Loucy (cell line): Measurements from ENCODE around the gene MAD2L1BP.

ENCODE experiments used
- H2AFZ ChIP-seq: fragments of 200-600 bp; sonication (generic); 2 replicates; pipeline ENCODE4 v1.6.0; 2016; ENCODE audit warnings: antibody characterized with exemption, mild to moderate bottlenecking, low read length, moderate library complexity
- H3F3A ChIP-seq: fragments of 200-600 bp; 2 replicates; pipeline ENCODE4 v1.6.0; 2016; ENCODE audit warnings: antibody characterized with exemption, low read depth, mild to moderate bottlenecking
- H3K27me3 ChIP-seq: fragments of 200-600 bp; sonication (generic); 2 replicates; pipeline ENCODE4 v1.6.1; 2014; ENCODE audit warnings: low read length, mild to moderate bottlenecking; ENCODE audit not compliant: insufficient read depth, poor library complexity, severe bottlenecking
- H3K36me3 ChIP-seq: fragments of 200-600 bp; sonication (generic); 2 replicates; pipeline ENCODE4 v1.6.1; 2016; ENCODE audit warnings: low read length; ENCODE audit not compliant: insufficient read depth
- H3K4me1 ChIP-seq: fragments of 200-600 bp; sonication (generic); 2 replicates; pipeline ENCODE4 v1.5.1; 2014; ENCODE audit warnings: low read length, mild to moderate bottlenecking; ENCODE audit not compliant: insufficient read depth, poor library complexity, severe bottlenecking
- H3K4me2 ChIP-seq: fragments of 200-600 bp; sonication (generic); 2 replicates; pipeline ENCODE4 v1.6.0; 2014; ENCODE audit warnings: antibody characterized with exemption, low read length, low read depth, mild to moderate bottlenecking; ENCODE audit not compliant: poor library complexity, severe bottlenecking
- H3K4me3 ChIP-seq: fragments of 200-600 bp; sonication (generic); 2 replicates; pipeline ENCODE4 v1.5.1; 2014; ENCODE audit warnings: low read length, mild to moderate bottlenecking, mixed read lengths; ENCODE audit not compliant: poor library complexity, severe bottlenecking
- H3K79me2 ChIP-seq: fragments of 200-600 bp; sonication (generic); 2 replicates; pipeline ENCODE4 v1.6.1; 2014; ENCODE audit warnings: low read length; ENCODE audit not compliant: insufficient read depth
- H3K9ac ChIP-seq: fragments of 200-600 bp; sonication (generic); 2 replicates; pipeline ENCODE4 v1.6.0; 2014; ENCODE audit warnings: mild to moderate bottlenecking, low read depth, low read length, moderate library complexity; ENCODE audit not compliant: poor library complexity, severe bottlenecking
- H3K9me2 ChIP-seq: fragments of 200-600 bp; sonication (generic); replicated peaks from 2 replicates; pipeline ENCODE4 v1.6.1; 2016; ENCODE audit warnings: low read depth, low read length, mixed read lengths
- H3K9me3 ChIP-seq: fragments of 200-600 bp; sonication (generic); 2 replicates; pipeline ENCODE4 v1.6.1; 2014; ENCODE audit warnings: mild to moderate bottlenecking, antibody characterized with exemption, low read length, low read depth; ENCODE audit not compliant: insufficient read depth
- H4K20me1 ChIP-seq: fragments of 200-600 bp; sonication (generic); 2 replicates; pipeline ENCODE4 v1.6.0; 2014; ENCODE audit warnings: antibody characterized with exemption, low read length, mild to moderate bottlenecking; ENCODE audit not compliant: insufficient read depth, poor library complexity, severe bottlenecking
- CTCF ChIP-seq: fragments of 200-600 bp; sonication (generic); conservative IDR thresholded peaks from 2 replicates; pipeline ENCODE4 v1.5.1; 2014; ENCODE audit warnings: mild to moderate bottlenecking, antibody characterized with exemption, low read length
- EZH2phosphoT487 ChIP-seq: fragments of 200-600 bp; IDR thresholded peaks from 2 replicates; pipeline ENCODE4 v1.6.1; 2018; ENCODE audit warnings: antibody characterized with exemption, mild to moderate bottlenecking, moderate library complexity, borderline replicate concordance

Gene MAD2L1BP

GRCh38 chr6:43689421-43689820 lies 53.8 kb downstream of the MAD2L1BP start:
- TF ChIP-seq CTCF (no peak), EZH2phosphoT487 (no peak)

More at GRCh38 chr6:43689421-43689820, 53.8 kb downstream of the MAD2L1BP start:
- Histone ChIP-seq H3K4me2 (no peak overlapping the region), H3K9me2 (no peaks in the 10 kb centered on the region), H4K20me1 (peaks cover 10% of the 10 kb centered on the region), H3K27me3 (peaks cover 53% of the 10 kb centered on the region), H3K36me3 (no peaks in the 10 kb centered on the region), H3K4me1 (peaks cover 32% of the 10 kb centered on the region), H3K9ac (no peak overlapping the region), H3K79me2 (peaks cover 36% of the 10 kb centered on the region), H3F3A (no peaks in the 10 kb centered on the region), H3K4me3 (no peak overlapping the region), H2AFZ (no peak overlapping the region), H3K9me3 (no peaks in the 10 kb centered on the region)
